Transverse colon (tissue), 3 donors: Measurements from ENCODE around the gene TACC2.

Experiments used
- EP300 ChIP-seq: sonication (generic); formaldehyde crosslinking; IDR thresholded peaks from one replicate; pipeline ENCODE4 v1.6.1; 2017; ENCODE audit warnings: antibody characterized with exemption, low read depth
- TF ChIP-seq, protein P1 (sequence below), 5 experiments: fragments of 200-600 bp in 3 of 5; fragments of 450-650 bp in 2 of 5; sonication (generic) in 3 of 5; IDR thresholded peaks; 1 replicate in 2 of 5; 2 replicates in 3 of 5; pipeline ENCODE4 v1.5.1; 2016 to 2017; ENCODE audit warnings: antibody characterized with exemption in 5 of 5, inconsistent platforms in 3 of 5, mild to moderate bottlenecking in 2 of 5, moderate library complexity in 1 of 5

DNA sequence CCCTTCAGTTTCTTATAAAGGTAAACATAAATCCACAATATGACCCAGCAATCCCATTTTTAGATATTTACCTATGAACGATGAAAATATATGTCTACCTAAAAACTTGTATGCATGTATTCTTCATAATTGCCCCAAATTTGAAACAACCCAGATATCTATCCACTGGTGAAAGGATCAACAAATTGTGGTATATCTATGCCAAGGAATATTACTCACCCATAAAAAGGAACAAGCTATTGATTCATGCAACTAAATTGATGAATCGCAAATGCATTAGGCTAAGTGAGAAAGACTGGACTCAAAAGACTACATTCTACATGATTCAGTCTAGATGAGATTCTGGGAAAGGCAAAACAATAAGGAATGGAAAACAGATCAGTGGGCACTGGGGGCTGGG is 156.2 kb downstream of the TACC2 start:
- TF ChIP-seq, protein P1, sequence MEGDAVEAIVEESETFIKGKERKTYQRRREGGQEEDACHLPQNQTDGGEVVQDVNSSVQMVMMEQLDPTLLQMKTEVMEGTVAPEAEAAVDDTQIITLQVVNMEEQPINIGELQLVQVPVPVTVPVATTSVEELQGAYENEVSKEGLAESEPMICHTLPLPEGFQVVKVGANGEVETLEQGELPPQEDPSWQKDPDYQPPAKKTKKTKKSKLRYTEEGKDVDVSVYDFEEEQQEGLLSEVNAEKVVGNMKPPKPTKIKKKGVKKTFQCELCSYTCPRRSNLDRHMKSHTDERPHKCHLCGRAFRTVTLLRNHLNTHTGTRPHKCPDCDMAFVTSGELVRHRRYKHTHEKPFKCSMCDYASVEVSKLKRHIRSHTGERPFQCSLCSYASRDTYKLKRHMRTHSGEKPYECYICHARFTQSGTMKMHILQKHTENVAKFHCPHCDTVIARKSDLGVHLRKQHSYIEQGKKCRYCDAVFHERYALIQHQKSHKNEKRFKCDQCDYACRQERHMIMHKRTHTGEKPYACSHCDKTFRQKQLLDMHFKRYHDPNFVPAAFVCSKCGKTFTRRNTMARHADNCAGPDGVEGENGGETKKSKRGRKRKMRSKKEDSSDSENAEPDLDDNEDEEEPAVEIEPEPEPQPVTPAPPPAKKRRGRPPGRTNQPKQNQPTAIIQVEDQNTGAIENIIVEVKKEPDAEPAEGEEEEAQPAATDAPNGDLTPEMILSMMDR (IDR thresholded peaks at IDR 0.05): no peak
- no peak for TF ChIP-seq EP300
